Breast epithelium (tissue), 3 donors: ENCODE measurements around the gene DAPK3.

ENCODE experiments used
- POLR2A ChIP-seq: fragments of 450-650 bp; IDR thresholded peaks from one replicate; pipeline ENCODE4 v1.6.1; 2016; ENCODE audit warnings: antibody characterized with exemption, mild to moderate bottlenecking, moderate library complexity
- TF ChIP-seq, protein P1 (sequence below), 3 donors: fragments of 450-650 bp; IDR thresholded peaks; one replicate each; pipeline ENCODE4 v1.5.1; 2016 to 2017; ENCODE audit warnings: antibody characterized with exemption in 3 of 3, mild to moderate bottlenecking in 3 of 3, moderate library complexity in 3 of 3

DNA sequence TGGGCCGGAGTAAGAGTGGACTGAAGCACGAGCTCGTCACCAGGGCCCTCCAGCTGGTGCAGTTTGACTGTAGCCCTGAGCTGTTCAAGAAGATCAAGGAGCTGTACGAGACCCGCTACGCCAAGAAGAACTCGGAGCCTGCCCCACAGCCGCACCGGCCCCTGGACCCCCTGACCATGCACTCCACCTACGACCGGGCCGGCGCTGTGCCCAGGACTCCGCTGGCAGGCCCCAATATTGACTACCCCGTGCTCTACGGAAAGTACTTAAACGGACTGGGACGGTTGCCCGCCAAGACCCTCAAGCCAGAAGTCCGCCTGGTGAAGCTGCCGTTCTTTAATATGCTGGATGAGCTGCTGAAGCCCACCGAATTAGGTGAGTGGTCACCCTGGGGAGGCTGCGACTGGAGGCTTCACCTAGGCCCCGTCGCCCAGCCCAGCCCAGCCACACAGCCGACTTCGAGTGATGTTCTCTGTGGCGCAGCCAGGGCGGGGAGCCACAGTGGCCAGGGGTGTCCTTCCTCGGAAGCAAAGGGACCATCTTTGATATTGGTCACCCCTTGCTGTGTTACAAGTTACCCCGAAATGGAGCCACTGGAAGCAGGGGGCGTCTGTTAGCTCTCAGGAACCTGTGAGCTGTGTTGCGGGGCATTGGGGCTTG lies 42.2 kb upstream of the DAPK3 start:
- TF ChIP-seq, protein P1, sequence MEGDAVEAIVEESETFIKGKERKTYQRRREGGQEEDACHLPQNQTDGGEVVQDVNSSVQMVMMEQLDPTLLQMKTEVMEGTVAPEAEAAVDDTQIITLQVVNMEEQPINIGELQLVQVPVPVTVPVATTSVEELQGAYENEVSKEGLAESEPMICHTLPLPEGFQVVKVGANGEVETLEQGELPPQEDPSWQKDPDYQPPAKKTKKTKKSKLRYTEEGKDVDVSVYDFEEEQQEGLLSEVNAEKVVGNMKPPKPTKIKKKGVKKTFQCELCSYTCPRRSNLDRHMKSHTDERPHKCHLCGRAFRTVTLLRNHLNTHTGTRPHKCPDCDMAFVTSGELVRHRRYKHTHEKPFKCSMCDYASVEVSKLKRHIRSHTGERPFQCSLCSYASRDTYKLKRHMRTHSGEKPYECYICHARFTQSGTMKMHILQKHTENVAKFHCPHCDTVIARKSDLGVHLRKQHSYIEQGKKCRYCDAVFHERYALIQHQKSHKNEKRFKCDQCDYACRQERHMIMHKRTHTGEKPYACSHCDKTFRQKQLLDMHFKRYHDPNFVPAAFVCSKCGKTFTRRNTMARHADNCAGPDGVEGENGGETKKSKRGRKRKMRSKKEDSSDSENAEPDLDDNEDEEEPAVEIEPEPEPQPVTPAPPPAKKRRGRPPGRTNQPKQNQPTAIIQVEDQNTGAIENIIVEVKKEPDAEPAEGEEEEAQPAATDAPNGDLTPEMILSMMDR (IDR thresholded peaks at IDR 0.05): no peak
- TF ChIP-seq POLR2A: no peak
